K562 (cell line): ENCODE data around the gene JMY. TPM values are rescaled to one million over a fixed set of nuclear protein-coding genes. Genes with fewer than 3 reads are reported as not detected.
A peak's percentile ranks its signal among the peaks of the same experiment; 100 is the strongest.

Source experiments
- ATAC-seq: fragments of 200-7000 bp; cut with Tn5 transposase; 3 replicates; pipeline ENCODE4 v1.9.1; 2020; ENCODE audit warnings: moderate library complexity
- BruUV-seq: library from RNA; stranded (reverse); fragments of 400-500 nt; replicated peaks from 2 replicates; lab custom pipeline; 2021; lab: Mats Ljungman, UMichigan
- CTCF ChIA-PET: fragments of 300-600 bp; formaldehyde crosslinking; extraction: SDS; loops from one replicate; lab custom pipeline; 2021; ENCODE audit warnings: low intra/inter-chr PET ratio; lab: Yijun Ruan, JAX
- POLR2A ChIA-PET: fragments of 300-600, 350-650 bp; sonication (Branson Sonifier 250); formaldehyde crosslinking; extraction: SDS; loops from one replicate; lab custom pipeline; 2021; ENCODE audit warnings: antibody characterized with exemption, inconsistent platforms; lab: Yijun Ruan, JAX
- DNase-seq, 4 experiments: peaks; one replicate each; pipeline versions ENCODE4 v3.0.0 to v3.0.0-alpha.2; 2011 to 2018; ENCODE audit warnings: low spot score in 3 of 4, mixed read lengths in 3 of 4; ENCODE audit errors: extremely low read depth in 1 of 4
- FAIRE-seq: peaks from 2 replicates; lab custom pipeline; 2011; peaks lifted over from hg19 to GRCh38; lab: Jason Lieb, UNC
- H2AFZ ChIP-seq: 2 replicates; pipeline ENCODE4 v1.6.0; 2011; ENCODE audit warnings: low read depth, low read length, control low read depth, inconsistent platforms
- H3K27ac ChIP-seq: fragments of 200-600 bp; 3 replicates; pipeline ENCODE4 v1.8.0; 2011; ENCODE audit warnings: low read depth, mild to moderate bottlenecking, control low read depth, inconsistent platforms, low read length, moderate library complexity, mixed read lengths; ENCODE audit errors: extremely low read depth
- H3K27me3 ChIP-seq, 2 experiments: fragments of 300-600 bp in 1 of 2; 2 replicates in 1 of 2; 3 replicates in 1 of 2; pipeline versions ENCODE4 v1.6.0 to v1.8.0; 2011; ENCODE audit warnings: inconsistent platforms in 2 of 2, low read length in 2 of 2, mild to moderate bottlenecking in 1 of 2, mixed read lengths in 1 of 2, moderate library complexity in 1 of 2; ENCODE audit not compliant: control insufficient read depth in 2 of 2, insufficient read depth in 2 of 2
- H3K36me3 ChIP-seq: fragments of 300-600 bp; 3 replicates; pipeline ENCODE4 v1.8.0; 2011; ENCODE audit warnings: mild to moderate bottlenecking, low read length, inconsistent platforms; ENCODE audit not compliant: control insufficient read depth, insufficient read depth
- H3K4me1 ChIP-seq, 2 experiments: fragments of 200-600 bp in 1 of 2; replicated peaks in 1 of 2; 2 replicates in 1 of 2; 3 replicates in 1 of 2; pipeline versions ENCODE4 v1.5.1 to v1.8.0; 2011; ENCODE audit warnings: inconsistent platforms in 2 of 2, low read length in 2 of 2, mild to moderate bottlenecking in 1 of 2, mixed read lengths in 1 of 2, moderate library complexity in 1 of 2; ENCODE audit not compliant: control insufficient read depth in 2 of 2, insufficient read depth in 2 of 2
- H3K4me2 ChIP-seq: 2 replicates; pipeline ENCODE4 v1.6.1; 2011; ENCODE audit warnings: low read length, control low read depth, inconsistent platforms, mixed read lengths; ENCODE audit not compliant: insufficient read depth
- H3K4me3 ChIP-seq: fragments of 200-600 bp; sonication (generic), shearing (Covaris generic); 2 replicates; pipeline ENCODE4 v1.5.1; 2016; ENCODE audit warnings: control low read depth, inconsistent platforms
- H3K79me2 ChIP-seq: fragments of 200-600 bp; 3 replicates; pipeline ENCODE4 v1.8.0; 2011; ENCODE audit warnings: low read length, inconsistent platforms; ENCODE audit not compliant: control insufficient read depth, insufficient read depth
- H3K9ac ChIP-seq, 2 experiments: 2 replicates each; pipeline versions ENCODE4 v1.6.0 to v1.6.1; 2011; ENCODE audit warnings: low read depth in 2 of 2, low read length in 2 of 2, control low read depth in 1 of 2, inconsistent platforms in 1 of 2, mild to moderate bottlenecking in 1 of 2, mixed read lengths in 1 of 2; ENCODE audit not compliant: insufficient read depth in 1 of 2
- H3K9me1 ChIP-seq: one replicate; pipeline ENCODE4 v1.6.0; 2011; ENCODE audit warnings: inconsistent platforms, mild to moderate bottlenecking, low read length, moderate library complexity; ENCODE audit not compliant: control insufficient read depth, insufficient read depth
- H3K9me3 ChIP-seq: replicated peaks from 2 replicates; pipeline ENCODE4 v1.5.1; 2011; ENCODE audit warnings: low read depth, low read length, inconsistent platforms; ENCODE audit not compliant: control insufficient read depth, insufficient read depth
- H4K20me1 ChIP-seq: replicated peaks from 2 replicates; pipeline ENCODE4 v1.6.1; 2011; ENCODE audit warnings: low read length, inconsistent platforms, mixed read lengths; ENCODE audit not compliant: control insufficient read depth, insufficient read depth
- ESRRB ChIP-seq: fragments of 250-450 bp; sonication (Bioruptor Pico); IDR thresholded peaks from 2 replicates; pipeline ENCODE4 v1.5.0; 2020; ENCODE audit warnings: mild to moderate bottlenecking, moderate library complexity, borderline replicate concordance
- GATA2 ChIP-seq: sonication (generic); formaldehyde crosslinking; IDR thresholded peaks from 2 replicates; pipeline ENCODE4 v1.4.0; 2020; ENCODE audit warnings: mild to moderate bottlenecking, missing genetic modification reagents
- HMG20A ChIP-seq: fragments of 450-650 bp; formaldehyde crosslinking; conservative IDR thresholded peaks from 2 replicates; pipeline ENCODE4 v1.4.0; 2020; ENCODE audit warnings: mild to moderate bottlenecking, mixed read lengths
- LCOR ChIP-seq: sonication (generic); formaldehyde crosslinking; IDR thresholded peaks from 2 replicates; pipeline ENCODE4 v1.8.0; 2022; ENCODE audit warnings: mild to moderate bottlenecking, missing genetic modification reagents
- MAX ChIP-seq: sonication (generic); formaldehyde crosslinking; IDR thresholded peaks from 2 replicates; pipeline ENCODE4 v1.9.0; 2022; ENCODE audit warnings: mild to moderate bottlenecking, missing genetic modification reagents
- POLR2AphosphoS2 ChIP-seq: IDR thresholded peaks from 2 replicates; pipeline ENCODE4 v1.6.1; 2012; ENCODE audit warnings: low read length, improper control_type of control experiment
- ZC3H8 ChIP-seq: fragments of 450-650 bp; IDR thresholded peaks from 2 replicates; pipeline ENCODE4 v1.6.1; 2017
- ZNF316 ChIP-seq: fragments of 450-650 bp; IDR thresholded peaks from 2 replicates; pipeline ENCODE4 v1.6.1; 2016
- WGBS: fragments of 100-300 bp; shearing (Covaris generic); methylation state at CpG from one replicate; pipeline ENCODE4 v1.1.6; 2016; ENCODE audit warnings: low coverage, mixed read lengths; ENCODE audit not compliant: insufficient coverage; ENCODE audit errors: missing lambda C conversion rate; 5-methylcytosine and 5-hydroxymethylcytosine counted together
- in situ Hi-C: fragments of 300-500 bp; cut with MboI; formaldehyde crosslinking; loops from 4 replicates; pipeline ENCODE4 v1.15.0; 2018; ENCODE audit warnings: inconsistent platforms, mixed read lengths
- intact Hi-C: fragments of 100-400 bp; cut with micrococcal nuclease; formaldehyde crosslinking; loops from 2 replicates; pipeline ENCODE4 v1.14.2; 2022
- polyA plus RNA-seq, 8 experiments: library from polyadenylated mRNA; depleted of rRNA in 4 of 8; stranded (reverse) in 5 of 8; unstranded in 3 of 8; fragments of >200 nt; fragmentation: Nextera tagmentation in 2 of 8; fragmentation: Illumina TruSeq in 1 of 8; extraction: Ambion mirVana in 2 of 8; extraction: Trizol in 1 of 8; gene quantifications; 2 replicates each; pipeline versions ENCODE4 v1.2.1 to v1.2.3, GENCODE V29; 2011 to 2014; ENCODE audit warnings: inconsistent platforms in 1 of 8, missing spikeins in 1 of 8
- total RNA-seq, 7 experiments: library from RNA; depleted of rRNA in 6 of 7; stranded (reverse); fragments of >200 nt in 6 of 7; fragmentation: Illumina TruSeq in 2 of 7; extraction: Trizol in 2 of 7; gene quantifications; 2 replicates each; pipeline versions ENCODE4 v1.2.1 to v1.2.3, GENCODE V29; 2011 to 2021; ENCODE audit warnings: low replicate concordance in 1 of 7

JMY gene
- total and polyA plus RNA-seq, 9 of the 15 experiments (the other 6 are each of a cell fraction or from before 2014, with no cell fraction given), result 1.1 to 5.5 (median 3.7) TPM

DNA sequence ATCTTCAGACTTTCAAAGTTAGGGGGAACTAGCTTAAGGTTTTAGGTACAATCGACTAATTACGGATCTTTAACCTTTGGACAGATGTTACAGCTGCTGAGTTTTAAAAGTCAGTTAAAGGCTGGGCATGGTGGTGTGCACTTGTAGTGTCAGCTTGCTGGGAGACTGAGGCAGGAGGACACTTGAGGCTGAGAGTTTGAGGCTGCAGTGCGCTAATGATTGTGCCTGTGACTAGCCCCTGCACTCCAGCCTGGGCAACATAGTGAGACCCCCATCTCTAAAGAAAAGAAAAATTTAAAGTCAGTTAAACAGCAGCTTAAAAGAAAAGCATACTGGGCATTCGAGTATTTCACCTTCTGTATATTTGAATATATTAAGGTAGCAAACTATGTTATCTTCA is 51.4 kb downstream of the JMY start:
- no peaks in the 10 kb centered on the region for H3K9me1 ChIP-seq
- in situ Hi-C loops (no loop called here), intact Hi-C loops (no loop called here)
- H3K79me2 ChIP-seq, result no peaks in the 10 kb centered on the region
- no peaks in the 10 kb centered on the region for H3K9me3 ChIP-seq
- H3K4me2 ChIP-seq, result no peak overlapping the region
- FAIRE-seq (no peak), ATAC-seq (no peak), DNase-seq (no peak)
- 67% methylated on average over 4 of the region's 4 CpGs for WGBS
- POLR2A ChIA-PET, result interaction anchor here (0.9 kb wide), 1 partner anchor 64 kb away, joined by 4 read pairs; no protein-coding TSS in a partner anchor
- no peak overlapping the region for H3K4me3 ChIP-seq
- no TSS peak for BruUV-seq
- no peak overlapping the region for H3K27ac ChIP-seq
- CTCF ChIA-PET, result no interaction called here
- peaks cover 10% of the 10 kb centered on the region for H3K36me3 ChIP-seq
- H4K20me1 ChIP-seq, result no peaks in the 10 kb centered on the region
- H3K9ac ChIP-seq, result no peak overlapping the region
- H2AFZ ChIP-seq, result no peak overlapping the region
- no peaks in the 10 kb centered on the region for H3K27me3 ChIP-seq
- TF ChIP-seq ESRRB (no peak), MAX (CRISPR knock-in tag) (no peak), GATA2 (CRISPR knock-in tag) (no peak), POLR2AphosphoS2 (no peak)
- no peaks in the 10 kb centered on the region for H3K4me1 ChIP-seq

DNA sequence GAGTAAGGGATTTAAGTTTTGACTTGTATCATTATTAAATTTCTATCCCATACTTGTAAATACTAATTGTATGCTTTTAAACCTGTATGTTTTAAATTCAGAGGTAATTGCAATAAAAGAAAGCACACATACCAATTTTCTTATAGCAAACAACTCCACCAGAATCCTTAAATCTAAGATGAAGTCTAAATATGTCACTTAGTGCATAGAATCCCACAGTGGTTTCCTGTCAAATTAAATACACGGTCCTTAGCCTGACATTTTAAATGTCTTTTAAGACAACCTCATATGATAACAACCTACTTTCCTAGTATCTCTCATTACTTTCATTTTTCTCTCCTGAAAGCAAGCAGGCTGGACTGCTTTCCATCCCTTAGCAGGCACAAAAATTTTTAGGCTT is 52.0 kb downstream of the JMY start:
- H3K27me3 ChIP-seq, result no peaks in the 10 kb centered on the region
- in situ Hi-C loops, result no loop called here
- no peak for FAIRE-seq
- 21% methylated on average over 1 of the region's 1 CpG for WGBS
- DNase-seq, result no peak
- no peak for ATAC-seq
- TF ChIP-seq ZC3H8 (no peak), HMG20A (CRISPR knock-in tag) (no peak), ZNF316 (peak; percentile 61; the same call in 1 of the 2 replicates), LCOR (CRISPR knock-in tag) (no peak)
- TF ChIP-seq, all 486 proteins: peak for 1
- ChIA-PET CTCF (no interaction called here), POLR2A (no interaction called here)
- Histone ChIP-seq H3K4me3 (no peak overlapping the region), H3K36me3 (peaks cover 10% of the 10 kb centered on the region), H3K4me2 (no peak overlapping the region), H4K20me1 (no peaks in the 10 kb centered on the region), H3K9me1 (no peaks in the 10 kb centered on the region), H3K27ac (no peak overlapping the region), H3K79me2 (no peaks in the 10 kb centered on the region), H3K9me3 (no peaks in the 10 kb centered on the region), H3K4me1 (no peaks in the 10 kb centered on the region), H3K9ac (no peak overlapping the region), H2AFZ (no peak overlapping the region)
- BruUV-seq, result no TSS peak
- intact Hi-C loops, result no loop called here
